ENCODE measurements around the gene LAMTOR1.
A peak's percentile ranks its signal among the peaks of the same experiment; 100 is the strongest.

The LAMTOR1 gene

DNA sequence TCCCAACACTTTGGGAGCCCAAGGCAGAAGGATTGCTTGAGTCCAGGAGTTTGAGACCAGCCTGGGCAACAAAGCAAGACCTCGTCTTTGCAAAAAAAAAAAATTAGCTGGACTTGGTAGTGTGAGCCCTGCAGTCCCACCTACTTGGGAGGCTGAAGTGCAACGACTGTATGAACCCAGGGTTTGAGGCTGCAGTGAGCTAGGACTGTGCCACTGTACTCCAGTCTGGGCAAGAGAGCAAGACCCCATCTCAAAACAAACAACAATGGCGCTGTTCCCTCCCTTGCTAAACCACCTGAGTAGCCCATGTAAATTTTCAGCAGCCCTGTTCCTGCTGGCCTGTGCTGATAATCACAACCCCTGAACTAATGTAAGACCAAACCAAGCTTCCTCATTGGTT, 3.1 kb downstream of the LAMTOR1 start:
- Histone ChIP-seq H3K9me3 (ENCODE audit: control insufficient read depth in 1 of 2, low read length in 2 of 2) (no peaks in the 10 kb centered on the region), H3K27ac (ENCODE audit: low read length) (peak overlapping the region; percentile 19), H3K4me1 (ENCODE audit: control insufficient read depth in 1 of 2, insufficient read depth in 2 of 2, low read length in 2 of 2) (peaks cover 16 to 42% of the 10 kb centered on the region in 2 donors), H3K4me3 (ENCODE audit: low read depth in 1 of 2, low read length in 2 of 2) (no peak overlapping the region), H3K27me3 (ENCODE audit: low read depth, low read length) (no peaks in the 10 kb centered on the region), H3K36me3 (ENCODE audit: control insufficient read depth in 1 of 2, insufficient read depth in 2 of 2, low read length in 2 of 2) (peaks cover 28 to 43% of the 10 kb centered on the region in 2 donors)

DNA sequence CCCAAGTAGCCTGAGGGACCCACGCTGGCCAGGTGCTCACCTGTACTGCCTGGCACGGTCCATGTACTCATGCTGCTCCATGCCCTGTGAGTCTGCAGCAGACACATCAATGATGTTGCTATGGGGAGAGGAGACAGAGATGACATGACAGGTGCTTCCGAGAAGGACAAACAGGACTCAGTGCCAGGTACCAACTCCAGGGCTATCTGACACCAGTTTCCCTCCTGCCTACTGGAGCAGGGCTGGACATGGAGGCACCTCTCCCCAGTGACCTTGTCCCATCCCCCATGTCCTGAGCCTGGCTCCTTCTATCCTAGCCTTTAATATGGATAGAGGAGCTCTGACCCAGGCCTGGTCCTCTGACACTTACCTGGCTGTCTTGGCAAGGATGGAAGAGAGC, 4.4 kb downstream of the LAMTOR1 start:
- no peaks in the 10 kb centered on the region for H3K27me3 ChIP-seq (ENCODE audit: low read depth, low read length)
- peaks cover 16 to 40% of the 10 kb centered on the region in 2 donors for H3K4me1 ChIP-seq (ENCODE audit: control insufficient read depth in 1 of 2, insufficient read depth in 2 of 2, low read length in 2 of 2)
- H3K9me3 ChIP-seq (ENCODE audit: control insufficient read depth in 1 of 2, low read length in 2 of 2) = no peaks in the 10 kb centered on the region
- no peak overlapping the region for H3K4me3 ChIP-seq (ENCODE audit: low read depth in 1 of 2, low read length in 2 of 2)
- peaks cover 35 to 52% of the 10 kb centered on the region in 2 donors for H3K36me3 ChIP-seq (ENCODE audit: control insufficient read depth in 1 of 2, insufficient read depth in 2 of 2, low read length in 2 of 2)
- no peak overlapping the region for H3K27ac ChIP-seq (ENCODE audit: low read length)

DNA sequence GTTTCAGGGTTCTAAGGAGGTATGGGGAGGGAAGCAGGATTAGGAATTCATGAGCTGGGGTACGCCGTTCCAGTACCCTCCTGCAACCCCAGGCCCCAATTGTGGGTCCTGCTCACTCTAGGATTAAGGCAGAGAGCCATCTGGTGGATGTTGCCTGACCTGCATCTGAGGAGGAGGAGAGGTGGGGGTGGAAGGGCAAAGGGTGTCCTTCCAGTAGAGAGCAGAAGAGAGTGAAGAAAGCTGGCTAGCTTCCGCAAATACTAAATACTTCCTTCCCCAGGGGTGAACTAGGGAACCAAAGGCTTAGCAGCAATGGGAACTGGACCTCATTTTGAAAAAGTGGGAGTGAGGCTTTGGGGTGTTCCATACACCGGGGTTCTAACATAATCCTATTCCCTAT, 11.8 kb downstream of the LAMTOR1 start:
- H3K36me3 ChIP-seq (ENCODE audit: control insufficient read depth in 1 of 2, insufficient read depth in 2 of 2, low read length in 2 of 2) = peaks cover 24 to 26% of the 10 kb centered on the region in 2 donors
- H3K27ac ChIP-seq (ENCODE audit: low read length) = no peak overlapping the region
- no peaks in the 10 kb centered on the region for H3K27me3 ChIP-seq (ENCODE audit: low read depth, low read length)

DNA sequence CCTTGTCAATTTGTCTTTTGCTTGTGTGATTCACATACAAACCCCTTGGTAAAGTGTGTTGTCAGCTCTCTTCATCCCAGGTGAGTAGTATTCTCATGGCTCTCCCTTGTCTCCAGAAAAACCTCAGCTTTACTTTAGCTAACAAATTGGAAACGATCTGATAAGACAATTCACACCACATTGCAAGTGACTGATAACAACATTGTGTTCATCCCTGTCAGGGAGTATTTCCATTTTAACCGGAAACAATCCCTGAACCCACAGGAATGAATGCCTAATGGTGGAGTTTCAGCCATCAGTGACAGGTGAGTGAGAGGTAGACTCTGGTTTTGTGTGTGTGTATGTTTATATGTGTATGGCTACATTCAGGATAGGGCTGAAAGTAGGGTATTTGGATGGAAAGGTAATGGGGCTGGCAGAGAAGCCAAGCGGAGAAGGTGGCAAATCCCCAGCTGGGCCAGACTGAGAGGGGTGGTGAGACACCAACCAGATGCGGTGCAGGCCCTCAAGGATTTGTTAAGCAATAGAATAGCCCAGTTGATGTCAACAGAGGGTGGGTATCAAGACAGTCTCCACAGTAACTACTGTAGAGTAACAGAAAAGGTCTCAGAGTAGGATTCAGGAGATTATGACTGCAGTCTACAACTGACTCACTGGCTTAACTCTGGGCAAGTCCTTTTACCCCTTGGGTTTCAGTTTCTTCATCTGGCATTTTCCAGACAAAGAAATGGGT, 14.9 kb downstream of the LAMTOR1 start:
- Histone ChIP-seq H3K4me1 (ENCODE audit: control insufficient read depth in 1 of 2, insufficient read depth in 2 of 2, low read length in 2 of 2) (no peaks in the 10 kb centered on the region), H3K9me3 (ENCODE audit: control insufficient read depth in 1 of 2, low read length in 2 of 2) (no peaks in the 10 kb centered on the region), H3K27me3 (ENCODE audit: low read depth, low read length) (no peaks in the 10 kb centered on the region), H3K4me3 (ENCODE audit: low read depth in 1 of 2, low read length in 2 of 2) (no peak overlapping the region), H3K36me3 (ENCODE audit: control insufficient read depth in 1 of 2, insufficient read depth in 2 of 2, low read length in 2 of 2) (peaks cover 11 to 20% of the 10 kb centered on the region in 2 donors), H3K27ac (ENCODE audit: low read length) (no peak overlapping the region)

More for the DNA sequence above, 11.8 kb downstream of the LAMTOR1 start:
- no peak overlapping the region for H3K4me3 ChIP-seq (ENCODE audit: low read depth in 1 of 2, low read length in 2 of 2)
- H3K4me1 ChIP-seq (ENCODE audit: control insufficient read depth in 1 of 2, insufficient read depth in 2 of 2, low read length in 2 of 2) = no peaks in the 10 kb centered on the region
- no peaks in the 10 kb centered on the region for H3K9me3 ChIP-seq (ENCODE audit: control insufficient read depth in 1 of 2, low read length in 2 of 2)

DNA sequence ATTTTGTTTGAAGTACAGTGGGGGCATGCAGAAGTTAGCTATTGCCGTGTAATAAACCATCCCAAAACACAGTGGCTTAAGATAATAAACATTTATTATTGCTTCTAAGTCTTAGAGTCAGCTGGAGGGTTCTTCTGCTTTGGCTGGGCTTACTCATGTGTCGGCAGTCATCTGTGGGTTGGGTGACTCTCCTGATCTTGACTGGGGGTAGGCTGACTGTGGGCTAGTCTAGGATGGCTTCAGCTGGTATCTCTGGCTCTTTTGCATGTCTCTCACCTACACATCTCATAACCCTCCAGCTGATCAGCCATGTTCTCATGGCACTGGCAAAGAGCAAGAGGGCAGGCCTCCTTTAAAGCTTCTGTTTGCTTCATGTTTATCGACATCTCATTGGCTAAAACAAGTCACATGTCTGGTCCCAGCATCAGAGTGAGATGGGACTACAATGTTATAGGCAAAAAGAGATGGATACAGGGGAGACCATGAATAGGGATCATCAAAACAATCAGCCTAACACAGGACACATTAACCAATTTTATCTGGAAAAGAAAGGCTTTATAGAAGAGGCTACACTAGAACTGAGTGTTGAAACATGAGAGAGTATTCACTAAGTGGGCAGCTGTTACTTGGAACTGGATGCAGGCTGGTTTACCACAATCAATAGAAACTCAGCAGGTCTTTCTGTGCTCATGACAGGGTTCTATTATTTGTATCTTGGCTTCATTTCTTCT, 17.3 kb downstream of the LAMTOR1 start:
- peaks cover 0 to 7% of the 10 kb centered on the region in 2 donors for H3K4me1 ChIP-seq (ENCODE audit: control insufficient read depth in 1 of 2, insufficient read depth in 2 of 2, low read length in 2 of 2)
- no peaks in the 10 kb centered on the region for H3K9me3 ChIP-seq (ENCODE audit: control insufficient read depth in 1 of 2, low read length in 2 of 2)
- H3K27ac ChIP-seq (ENCODE audit: low read length) = no peak overlapping the region
- H3K4me3 ChIP-seq (ENCODE audit: low read depth in 1 of 2, low read length in 2 of 2) = no peak overlapping the region
- no peaks in the 10 kb centered on the region for H3K27me3 ChIP-seq (ENCODE audit: low read depth, low read length)
- peaks cover 7 to 20% of the 10 kb centered on the region in 2 donors for H3K36me3 ChIP-seq (ENCODE audit: control insufficient read depth in 1 of 2, insufficient read depth in 2 of 2, low read length in 2 of 2)

DNA sequence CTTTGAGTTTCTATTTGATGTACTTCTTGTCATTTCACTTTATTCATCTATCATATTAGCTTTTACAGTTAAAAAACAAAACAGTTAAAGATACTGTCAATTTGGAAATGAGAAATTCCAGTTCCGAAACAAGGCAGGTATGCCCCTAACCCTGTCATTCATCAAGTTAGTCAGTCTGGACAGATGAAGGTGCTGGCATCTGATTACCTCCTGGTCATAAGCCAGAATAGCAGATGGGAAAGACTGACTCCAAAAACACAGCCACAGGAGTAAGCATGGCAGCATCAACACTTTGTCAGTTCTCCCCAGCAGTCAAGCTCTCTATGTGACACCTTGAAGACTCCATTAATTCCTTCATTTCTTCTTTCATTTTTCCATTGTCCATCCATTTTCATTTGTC, 18.1 kb downstream of the LAMTOR1 start:
- Histone ChIP-seq H3K36me3 (ENCODE audit: control insufficient read depth in 1 of 2, insufficient read depth in 2 of 2, low read length in 2 of 2) (peaks cover 7 to 23% of the 10 kb centered on the region in 2 donors), H3K9me3 (ENCODE audit: control insufficient read depth in 1 of 2, low read length in 2 of 2) (no peaks in the 10 kb centered on the region), H3K4me1 (ENCODE audit: control insufficient read depth in 1 of 2, insufficient read depth in 2 of 2, low read length in 2 of 2) (peaks cover 0 to 7% of the 10 kb centered on the region in 2 donors), H3K4me3 (ENCODE audit: low read depth in 1 of 2, low read length in 2 of 2) (no peak overlapping the region), H3K27ac (ENCODE audit: low read length) (no peak overlapping the region), H3K27me3 (ENCODE audit: low read depth, low read length) (no peaks in the 10 kb centered on the region)

DNA sequence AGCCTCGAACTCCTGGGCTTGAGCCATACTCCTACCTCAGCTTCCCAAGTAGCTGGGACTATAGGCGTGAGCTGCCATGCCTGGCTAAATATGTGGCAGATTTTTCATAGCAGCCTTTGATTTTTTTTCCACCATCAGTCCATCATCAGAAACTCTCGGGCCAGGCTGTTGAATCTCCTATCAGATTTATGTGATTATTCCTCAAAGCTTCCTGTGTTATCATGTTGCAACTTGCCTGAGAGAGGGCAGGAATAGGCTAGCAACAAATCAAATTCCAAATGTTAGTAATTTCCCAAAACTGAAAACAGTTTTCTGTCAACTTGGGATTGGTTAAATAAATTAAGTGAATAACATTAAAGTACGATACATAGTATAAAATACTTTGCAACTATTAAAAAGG, 19.0 kb downstream of the LAMTOR1 start:
- Histone ChIP-seq H3K36me3 (ENCODE audit: control insufficient read depth in 1 of 2, insufficient read depth in 2 of 2, low read length in 2 of 2) (peaks cover 7 to 14% of the 10 kb centered on the region in 2 donors), H3K27me3 (ENCODE audit: low read depth, low read length) (no peaks in the 10 kb centered on the region), H3K27ac (ENCODE audit: low read length) (no peak overlapping the region), H3K4me3 (ENCODE audit: low read depth in 1 of 2, low read length in 2 of 2) (no peak overlapping the region), H3K4me1 (ENCODE audit: control insufficient read depth in 1 of 2, insufficient read depth in 2 of 2, low read length in 2 of 2) (peaks cover 7% of the 10 kb centered on the region in 2 donors), H3K9me3 (ENCODE audit: control insufficient read depth in 1 of 2, low read length in 2 of 2) (no peaks in the 10 kb centered on the region)

DNA sequence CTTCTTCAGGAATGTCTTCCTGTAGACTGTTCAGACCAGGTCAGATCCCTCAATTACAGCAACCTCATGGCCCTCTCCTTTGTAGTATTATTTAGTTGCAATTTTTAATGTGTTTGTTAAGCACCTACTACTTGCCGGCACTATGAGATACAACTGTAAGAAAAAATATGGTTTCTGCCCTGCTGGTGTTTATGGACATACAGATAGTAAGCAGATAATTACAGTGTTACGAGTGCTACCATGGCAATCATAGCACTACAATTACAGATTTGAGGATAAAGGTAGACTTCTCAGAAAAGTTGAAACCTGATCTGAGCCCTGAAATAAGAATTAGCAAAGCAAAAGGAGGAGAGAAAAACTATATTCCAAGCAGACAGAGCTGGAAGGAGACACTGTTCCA, 19.7 kb downstream of the LAMTOR1 start:
- Histone ChIP-seq H3K36me3 (ENCODE audit: control insufficient read depth in 1 of 2, insufficient read depth in 2 of 2, low read length in 2 of 2) (peaks cover 5 to 11% of the 10 kb centered on the region in 2 donors), H3K9me3 (ENCODE audit: control insufficient read depth in 1 of 2, low read length in 2 of 2) (no peaks in the 10 kb centered on the region), H3K4me3 (ENCODE audit: low read depth in 1 of 2, low read length in 2 of 2) (no peak overlapping the region), H3K27ac (ENCODE audit: low read length) (no peak overlapping the region), H3K27me3 (ENCODE audit: low read depth, low read length) (no peaks in the 10 kb centered on the region), H3K4me1 (ENCODE audit: control insufficient read depth in 1 of 2, insufficient read depth in 2 of 2, low read length in 2 of 2) (peaks cover 7 to 9% of the 10 kb centered on the region in 2 donors)

DNA sequence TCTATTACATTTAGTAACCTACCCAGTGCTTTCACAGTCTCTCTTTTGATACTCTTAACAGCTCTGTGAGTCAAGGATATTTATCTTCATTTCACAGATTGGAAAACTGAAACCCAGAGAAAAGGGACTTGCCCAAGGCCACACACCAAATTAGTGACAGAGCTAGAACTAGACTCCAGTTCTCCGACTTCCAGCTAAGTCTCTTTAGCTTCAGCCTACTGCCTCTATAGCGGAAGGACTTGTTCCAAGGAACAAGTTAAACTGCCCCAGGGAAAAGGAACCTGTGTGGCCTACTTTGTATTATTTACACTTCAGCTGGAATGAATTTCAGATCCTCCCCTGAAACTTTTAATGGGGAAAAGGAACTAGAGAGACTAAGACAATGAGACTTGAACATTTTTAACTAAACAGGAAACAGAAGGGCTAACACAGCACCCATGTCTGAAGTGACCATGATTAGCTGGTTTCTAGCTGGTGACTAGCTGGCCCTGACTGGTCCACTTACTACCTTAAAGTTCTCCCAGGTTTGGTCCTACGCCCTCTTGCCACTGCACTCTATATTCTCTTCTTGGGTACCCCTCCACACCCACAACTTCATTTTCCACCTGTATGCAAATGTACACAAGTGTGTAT, 21.2 kb downstream of the LAMTOR1 start:
- Histone ChIP-seq H3K4me1 (ENCODE audit: control insufficient read depth in 1 of 2, insufficient read depth in 2 of 2, low read length in 2 of 2) (peaks cover 7 to 9% of the 10 kb centered on the region in 2 donors), H3K36me3 (ENCODE audit: control insufficient read depth in 1 of 2, insufficient read depth in 2 of 2, low read length in 2 of 2) (peaks cover 0 to 11% of the 10 kb centered on the region in 2 donors), H3K27ac (ENCODE audit: low read length) (peak overlapping the region; percentile 90), H3K9me3 (ENCODE audit: control insufficient read depth in 1 of 2, low read length in 2 of 2) (no peaks in the 10 kb centered on the region), H3K27me3 (ENCODE audit: low read depth, low read length) (no peaks in the 10 kb centered on the region), H3K4me3 (ENCODE audit: low read depth in 1 of 2, low read length in 2 of 2) (no peak overlapping the region)

DNA sequence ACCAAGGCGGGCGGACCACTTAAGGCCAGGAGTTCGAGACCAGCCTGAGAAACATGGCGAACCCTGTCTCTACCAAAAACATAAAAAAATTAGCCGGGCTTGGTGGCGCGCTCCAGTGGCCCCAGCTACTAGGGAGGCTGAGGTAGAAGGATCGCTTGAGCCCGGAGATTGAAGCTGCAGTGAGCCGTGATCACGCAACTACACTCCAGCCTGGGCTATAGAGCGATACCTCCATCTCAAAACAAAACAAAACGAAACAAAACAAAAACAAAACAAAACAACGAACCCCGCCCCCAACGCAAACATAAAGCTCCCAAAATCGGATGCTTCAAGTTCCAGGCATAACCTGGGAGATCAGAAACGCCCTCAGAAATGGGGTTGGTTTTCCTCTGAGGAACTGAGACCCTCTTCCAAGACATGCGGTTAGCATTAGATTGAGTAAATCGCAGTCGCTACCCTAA, 21.9 kb downstream of the LAMTOR1 start:
- Histone ChIP-seq H3K9me3 (ENCODE audit: control insufficient read depth in 1 of 2, low read length in 2 of 2) (no peaks in the 10 kb centered on the region), H3K36me3 (ENCODE audit: control insufficient read depth in 1 of 2, insufficient read depth in 2 of 2, low read length in 2 of 2) (peaks cover 0 to 11% of the 10 kb centered on the region in 2 donors), H3K27me3 (ENCODE audit: low read depth, low read length) (no peaks in the 10 kb centered on the region), H3K4me1 (ENCODE audit: control insufficient read depth in 1 of 2, insufficient read depth in 2 of 2, low read length in 2 of 2) (peaks cover 7 to 9% of the 10 kb centered on the region in 2 donors), H3K4me3 (ENCODE audit: low read depth in 1 of 2, low read length in 2 of 2) (peak overlapping the region; percentile 73 to 84), H3K27ac (ENCODE audit: low read length) (peak overlapping the region; percentile 90)
